Tibial nerve (tissue), 4 donors: ENCODE measurements around the gene NEDD4L. TPM values are rescaled to one million over a fixed set of nuclear protein-coding genes. Genes with fewer than 3 reads are reported as not detected.

Source experiments
- DNase-seq, 2 donors: peaks; one replicate each; pipeline ENCODE4 v3.0.0-alpha.2; 2019; ENCODE audit warnings: low spot score in 2 of 2
- H3K27ac ChIP-seq, 4 donors: fragments of 200-600 bp; sonication (generic) in 3 of 4; one replicate each; pipeline ENCODE4 v1.5.1; 2017 to 2019; ENCODE audit warnings: mild to moderate bottlenecking in 1 of 4
- H3K27me3 ChIP-seq, 2 donors: fragments of 200-600 bp; sonication (generic) in 1 of 2; one replicate each; pipeline versions ENCODE4 v1.5.1 to v1.6.0; 2017 to 2019
- H3K36me3 ChIP-seq, 3 donors: fragments of 200-600 bp; sonication (generic); one replicate each; pipeline ENCODE4 v1.5.1; 2018 to 2019
- H3K4me1 ChIP-seq, 4 donors: fragments of 200-600 bp; sonication (generic) in 3 of 4; one replicate each; pipeline ENCODE4 v1.5.1; 2017 to 2019
- H3K4me3 ChIP-seq, 4 donors: fragments of 200-600 bp; sonication (generic) in 3 of 4; one replicate each; pipeline ENCODE4 v1.5.1; 2017 to 2019; ENCODE audit warnings: mild to moderate bottlenecking in 1 of 4, moderate library complexity in 1 of 4
- H3K9me3 ChIP-seq, 4 donors: fragments of 200-600 bp; sonication (generic) in 3 of 4; one replicate each; pipeline ENCODE4 v1.5.1; 2017 to 2019
- CTCF ChIP-seq, 5 experiments: fragments of 200-600 bp in 3 of 5; fragments of 450-650 bp in 2 of 5; sonication (generic) in 3 of 5; IDR thresholded peaks; one replicate each; pipeline ENCODE4 v1.5.1; 2016 to 2019; ENCODE audit warnings: antibody characterized with exemption in 5 of 5, mild to moderate bottlenecking in 3 of 5, moderate library complexity in 2 of 5
- EP300 ChIP-seq, 2 donors: sonication (generic); formaldehyde crosslinking; IDR thresholded peaks; one replicate each; pipeline ENCODE4 v1.6.1; 2017; ENCODE audit warnings: antibody characterized with exemption in 2 of 2, mild to moderate bottlenecking in 1 of 2
- POLR2A ChIP-seq, 2 donors: fragments of 450-650 bp; IDR thresholded peaks; one replicate each; pipeline ENCODE4 v1.6.1; 2017; ENCODE audit warnings: antibody characterized with exemption in 2 of 2, mild to moderate bottlenecking in 2 of 2, moderate library complexity in 2 of 2
- WGBS, 2 donors: methylation state at CpG; one replicate each; pipeline ENCODE4 v1.1.5; 2018; 5-methylcytosine and 5-hydroxymethylcytosine counted together
- total RNA-seq, 4 donors: library from RNA; depleted of rRNA; stranded (reverse); fragments of >200 nt; gene quantifications; one replicate each; pipeline ENCODE4 v1.1.0, GENCODE V29; 2016

The NEDD4L gene
- total RNA-seq, 4 donors from 2014 or later: 15.3 to 59.9 (median 26.8) TPM

- DNase-seq: no peak
- WGBS, 2 donors: 92 to 98% methylated on average over 11 of the region's 11 CpGs
- no peaks in the 10 kb centered on the region for H3K4me1 ChIP-seq
- H3K36me3 ChIP-seq: no peaks in the 10 kb centered on the region
- no peaks in the 10 kb centered on the region for H3K9me3 ChIP-seq
- TF ChIP-seq EP300 (IDR thresholded peaks at IDR 0.05) (no peak), CTCF (IDR thresholded peaks at IDR 0.05) (no peak)
- peak overlapping the region in 1 of 4 donors; percentile 23 for H3K27ac ChIP-seq
- no peak overlapping the region for H3K4me3 ChIP-seq
- no peaks in the 10 kb centered on the region for H3K27me3 ChIP-seq
These were observed 35.0 kb downstream of the NEDD4L start for GRCh38 chr18:58078889-58079573.

GRCh38 chr18:58080451-58080850, 36.4 kb downstream of the NEDD4L start:
- H3K27ac ChIP-seq: no peak overlapping the region
- H3K27me3 ChIP-seq: no peaks in the 10 kb centered on the region
- no peak for DNase-seq
- no peak for TF ChIP-seq POLR2A (IDR thresholded peaks at IDR 0.05)
- TF ChIP-seq CTCF (IDR thresholded peaks at IDR 0.05): no peak
- TF ChIP-seq EP300 (IDR thresholded peaks at IDR 0.05): no peak
- H3K4me1 ChIP-seq: no peaks in the 10 kb centered on the region
- H3K36me3 ChIP-seq: no peaks in the 10 kb centered on the region
- H3K9me3 ChIP-seq: no peaks in the 10 kb centered on the region
- no peak overlapping the region for H3K4me3 ChIP-seq
- 90 to 96% methylated on average over 3 of the region's 3 CpGs for WGBS, 2 donors

GRCh38 chr18:58087928-58088690, 44.1 kb downstream of the NEDD4L start:
- DNase-seq: no peak
- no peaks in the 10 kb centered on the region for H3K27me3 ChIP-seq
- H3K27ac ChIP-seq: no peak overlapping the region
- H3K36me3 ChIP-seq: no peaks in the 10 kb centered on the region
- 73 to 84% methylated on average over 5 of the region's 6 CpGs for whole genome bisulfite sequencing, 2 donors
- no peak for TF ChIP-seq EP300 (IDR thresholded peaks at IDR 0.05)
- no peak for TF ChIP-seq CTCF (IDR thresholded peaks at IDR 0.05)
- no peak for TF ChIP-seq POLR2A (IDR thresholded peaks at IDR 0.05)
- H3K4me3 ChIP-seq: no peak overlapping the region
- no peaks in the 10 kb centered on the region for H3K4me1 ChIP-seq
- peaks cover 0 to 16% (median 0%) of the 10 kb centered on the region in 4 donors for H3K9me3 ChIP-seq

DNA sequence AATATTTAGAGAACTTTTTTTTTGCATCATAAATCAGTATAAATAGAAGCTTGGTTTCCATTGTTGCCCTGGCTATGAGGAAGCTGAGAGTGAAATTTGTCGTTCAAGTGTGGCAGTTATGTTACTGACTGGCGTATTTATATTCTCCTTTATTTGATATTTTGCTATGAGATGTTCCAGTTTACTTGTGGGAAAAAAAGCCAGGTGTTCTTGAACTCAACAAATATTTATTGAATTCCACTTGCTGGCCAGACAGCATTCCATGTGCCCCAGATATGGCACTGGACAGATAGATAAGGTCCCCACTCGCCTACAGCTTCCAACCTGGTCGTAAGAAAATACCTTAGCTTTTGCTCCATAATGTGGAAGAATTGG, 44.7 kb downstream of the NEDD4L start:
- H3K4me3 ChIP-seq: no peak overlapping the region
- WGBS, 2 donors: 88 to 91% methylated on average over 4 of the region's 4 CpGs
- no peak for TF ChIP-seq POLR2A (IDR thresholded peaks at IDR 0.05)
- no peak for TF ChIP-seq CTCF (IDR thresholded peaks at IDR 0.05)
- TF ChIP-seq EP300 (IDR thresholded peaks at IDR 0.05): no peak
- no peak overlapping the region for H3K27ac ChIP-seq
- DNase-seq: no peak
- peaks cover 0 to 16% (median 0%) of the 10 kb centered on the region in 4 donors for H3K9me3 ChIP-seq
- H3K4me1 ChIP-seq: no peaks in the 10 kb centered on the region
- H3K36me3 ChIP-seq: no peaks in the 10 kb centered on the region
- H3K27me3 ChIP-seq: no peaks in the 10 kb centered on the region

DNA sequence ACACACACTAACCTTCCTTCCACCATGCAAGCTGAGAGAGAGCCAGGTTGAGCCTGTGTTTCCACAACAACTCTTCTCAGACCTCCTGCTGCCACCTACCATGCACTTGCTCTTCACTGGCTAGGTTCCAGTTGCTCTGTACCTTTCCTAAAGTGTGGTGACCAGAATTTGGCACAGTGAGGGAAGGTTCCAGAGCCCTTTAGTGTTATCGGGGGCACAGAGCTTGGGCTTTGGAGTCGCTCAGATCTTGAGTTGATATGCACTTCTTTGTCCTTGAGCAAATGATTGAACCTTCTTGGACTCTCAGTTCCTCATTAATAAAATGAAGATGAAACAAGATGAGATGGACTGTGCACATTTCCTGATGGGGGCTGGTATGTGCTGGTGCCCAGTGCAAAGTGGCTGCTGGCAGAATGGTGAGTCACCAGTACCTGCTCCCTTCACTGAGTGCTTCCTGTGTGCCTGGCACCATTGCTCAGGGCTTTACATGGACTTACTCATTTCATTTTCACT, 47.1 kb downstream of the NEDD4L start:
- Histone ChIP-seq H3K4me1 (peaks cover 0 to 13% (median 4%) of the 10 kb centered on the region in 4 donors), H3K4me3 (no peak overlapping the region), H3K36me3 (no peaks in the 10 kb centered on the region), H3K9me3 (peaks cover 0 to 14% (median 0%) of the 10 kb centered on the region in 4 donors), H3K27ac (no peak overlapping the region), H3K27me3 (no peaks in the 10 kb centered on the region)
- WGBS, 2 donors: 97 to 100% methylated on average over 2 of the region's 2 CpGs
- TF ChIP-seq EP300 (IDR thresholded peaks at IDR 0.05) (no peak), POLR2A (IDR thresholded peaks at IDR 0.05) (no peak), CTCF (IDR thresholded peaks at IDR 0.05) (no peak)
- no peak for DNase-seq
